BLaER1 (cell line): ENCODE results near the gene CD300H.

ENCODE experiments used
- H3K27ac ChIP-seq: shearing (Covaris generic); formaldehyde crosslinking; 2 replicates; pipeline ENCODE4 v1.8.1; 2022
- H3K27me3 ChIP-seq: shearing (Covaris generic); formaldehyde crosslinking; 2 replicates; pipeline ENCODE4 v1.8.1; 2022
- H3K36me3 ChIP-seq: shearing (Covaris generic); formaldehyde crosslinking; 2 replicates; pipeline ENCODE4 v1.8.1; 2022
- H3K4me1 ChIP-seq: shearing (Covaris generic); formaldehyde crosslinking; 2 replicates; pipeline ENCODE4 v1.8.1; 2022
- H3K4me2 ChIP-seq: shearing (Covaris generic); formaldehyde crosslinking; 2 replicates; pipeline ENCODE4 v1.8.1; 2022
- H3K4me3 ChIP-seq: shearing (Covaris generic); formaldehyde crosslinking; 2 replicates; pipeline ENCODE4 v1.8.1; 2022
- H3K9ac ChIP-seq: shearing (Covaris generic); formaldehyde crosslinking; 2 replicates; pipeline ENCODE4 v1.8.1; 2022
- H3K9me3 ChIP-seq: shearing (Covaris generic); formaldehyde crosslinking; 2 replicates; pipeline ENCODE4 v1.8.1; 2022
- H4K20me1 ChIP-seq: shearing (Covaris generic); formaldehyde crosslinking; 2 replicates; pipeline ENCODE4 v1.8.1; 2022
- Cebpa-rat ChIP-seq: shearing (Covaris generic); IDR thresholded peaks from 2 replicates; pipeline ENCODE4 v1.8.1; 2022

CD300H gene

DNA sequence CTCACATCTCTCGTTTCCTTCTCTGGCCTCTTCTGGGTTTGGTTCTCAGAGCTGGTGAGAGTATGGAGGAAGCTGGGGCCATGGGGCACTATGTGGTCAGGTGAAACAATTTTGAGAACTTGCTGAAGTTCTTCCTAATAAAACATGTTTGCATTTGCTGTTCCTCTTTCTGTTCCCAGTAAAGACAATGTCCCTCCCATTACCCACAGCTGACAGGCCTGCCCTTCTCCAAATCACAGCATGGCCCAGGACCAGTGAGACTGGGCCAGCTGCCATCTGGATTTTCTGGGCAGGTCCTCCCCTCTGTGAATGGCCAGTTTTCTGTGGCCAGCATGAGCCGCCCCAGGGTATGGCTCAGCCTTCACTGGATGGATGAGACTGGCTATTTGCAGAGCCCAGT is at the start of gene CD300H:
Gene CD300H (minus strand): TSS at position 113 of the 400 bp plus-strand sequence.
- H3K36me3 ChIP-seq: no peaks in the 10 kb centered on the region
- H4K20me1 ChIP-seq: no peaks in the 10 kb centered on the region
- no peaks in the 10 kb centered on the region for H3K27me3 ChIP-seq
- H3K27ac ChIP-seq: no peak within 1 kb of the TSS
- no peak for TF ChIP-seq Cebpa-rat
- no peak within 1 kb of the TSS for H3K4me3 ChIP-seq
- H3K4me1 ChIP-seq: no peaks in the 10 kb centered on the region
- H3K9ac ChIP-seq: no peak within 1 kb of the TSS
- no peaks in the 10 kb centered on the region for H3K9me3 ChIP-seq
- no peak within 1 kb of the TSS for H3K4me2 ChIP-seq

DNA sequence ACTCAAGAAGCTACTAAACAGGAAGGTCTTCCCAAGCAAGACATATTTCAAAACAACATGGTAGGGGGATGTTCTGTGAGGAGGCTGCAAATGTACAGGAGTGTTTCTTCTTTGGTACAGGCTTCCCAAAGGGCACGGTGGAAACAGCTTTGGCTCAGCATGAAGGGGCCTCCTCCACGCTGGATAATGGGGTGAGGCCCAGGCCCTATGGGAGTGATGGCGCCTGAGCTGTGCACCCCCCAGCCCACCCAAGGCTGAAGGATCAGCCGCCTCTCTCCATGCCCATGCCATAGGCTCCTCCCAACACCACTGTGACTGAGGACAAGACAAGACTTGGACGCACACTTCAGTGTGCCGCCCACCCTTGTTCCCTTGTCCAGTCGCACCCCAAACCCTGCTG is 49.4 kb upstream of the CD300H start:
- H3K36me3 ChIP-seq: no peaks in the 10 kb centered on the region
- H4K20me1 ChIP-seq: no peaks in the 10 kb centered on the region; the same call in 1 of the 2 replicates
- no peak for TF ChIP-seq Cebpa-rat
- H3K4me2 ChIP-seq: no peak overlapping the region
- H3K4me1 ChIP-seq: peaks cover 17% of the 10 kb centered on the region
- no peak overlapping the region for H3K9ac ChIP-seq
- no peaks in the 10 kb centered on the region for H3K9me3 ChIP-seq
- no peak overlapping the region for H3K27ac ChIP-seq
- H3K4me3 ChIP-seq: no peak overlapping the region
- peaks cover 8% of the 10 kb centered on the region; the same call in 1 of the 2 replicates for H3K27me3 ChIP-seq

DNA sequence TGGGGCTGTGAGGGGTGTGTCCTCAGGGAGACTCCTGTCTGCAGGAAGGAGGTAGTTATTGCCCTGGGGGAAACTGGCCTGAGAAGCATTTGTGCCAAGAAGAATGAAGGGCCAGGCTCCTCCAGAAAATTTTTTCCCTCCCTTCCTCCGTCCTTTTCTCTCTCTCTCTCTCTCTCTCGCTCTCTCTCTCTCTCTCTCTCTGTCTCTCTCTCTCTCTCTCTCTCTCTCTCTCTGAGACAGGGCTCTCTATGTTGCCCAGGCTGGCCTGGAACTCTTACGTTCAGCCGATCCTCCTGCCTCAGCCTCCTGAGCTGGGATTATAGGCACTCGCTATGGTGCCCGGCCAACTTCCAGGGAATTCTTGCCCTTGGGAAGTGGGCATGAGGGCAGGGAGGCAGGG is 44.7 kb upstream of the CD300H start:
- Histone ChIP-seq H3K4me2 (peak overlapping the region; percentile 73), H4K20me1 (no peaks in the 10 kb centered on the region; the same call in 1 of the 2 replicates), H3K9me3 (peaks cover 9% of the 10 kb centered on the region), H3K36me3 (no peaks in the 10 kb centered on the region), H3K4me1 (peaks cover 26% of the 10 kb centered on the region), H3K9ac (no peak overlapping the region), H3K27ac (no peak overlapping the region), H3K27me3 (peaks cover 15% of the 10 kb centered on the region), H3K4me3 (no peak overlapping the region)
- no peak for TF ChIP-seq Cebpa-rat

DNA sequence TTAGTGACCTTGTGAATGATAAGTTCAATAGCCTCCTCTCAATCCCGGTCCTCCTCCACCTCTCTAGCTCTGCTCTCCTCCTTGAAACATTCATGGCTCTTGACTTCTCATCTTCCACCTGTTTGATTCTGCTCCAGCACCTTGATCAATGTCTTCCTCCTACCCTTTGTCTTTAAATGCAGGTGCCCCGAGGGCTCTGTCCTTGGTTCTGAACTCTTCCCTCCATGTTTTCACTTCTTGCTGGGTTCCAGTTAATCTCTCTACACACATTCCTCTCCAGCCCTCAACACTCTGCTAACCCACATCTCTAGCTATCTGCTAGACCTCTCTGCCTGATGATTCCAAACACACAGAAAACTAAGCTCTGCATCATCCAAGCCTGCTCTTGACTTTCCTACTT is 42.8 kb upstream of the CD300H start:
- no peak overlapping the region for H3K9ac ChIP-seq
- peaks cover 45% of the 10 kb centered on the region for H3K4me1 ChIP-seq
- peaks cover 34% of the 10 kb centered on the region for H3K27me3 ChIP-seq
- TF ChIP-seq Cebpa-rat: no peak
- no peak overlapping the region for H3K27ac ChIP-seq
- peaks cover 1% of the 10 kb centered on the region; the same call in 1 of the 2 replicates for H4K20me1 ChIP-seq
- H3K4me3 ChIP-seq: no peak overlapping the region
- H3K4me2 ChIP-seq: no peak overlapping the region
- no peaks in the 10 kb centered on the region for H3K36me3 ChIP-seq
- H3K9me3 ChIP-seq: peaks cover 15% of the 10 kb centered on the region

DNA sequence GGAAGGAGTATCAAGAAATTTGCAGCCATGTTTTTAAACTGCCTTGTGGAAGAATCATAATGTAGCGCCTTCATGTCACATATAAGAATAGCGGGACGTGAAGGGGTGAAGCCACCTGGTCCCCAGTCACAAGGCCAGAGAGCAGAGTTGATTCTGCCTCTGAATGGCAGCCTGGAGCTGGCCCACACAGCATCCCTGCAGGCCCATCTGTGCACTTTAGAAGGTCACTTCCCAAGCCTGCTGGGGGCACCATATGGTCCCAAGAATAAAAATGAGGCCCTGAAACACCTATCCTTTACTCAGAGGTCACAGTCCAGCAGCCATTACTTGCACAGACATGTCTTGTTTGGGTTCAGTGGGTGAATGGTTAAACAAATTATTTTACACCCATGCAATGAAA is 41.2 kb upstream of the CD300H start:
- H4K20me1 ChIP-seq: peaks cover 17% of the 10 kb centered on the region
- no peak overlapping the region for H3K27ac ChIP-seq

DNA sequence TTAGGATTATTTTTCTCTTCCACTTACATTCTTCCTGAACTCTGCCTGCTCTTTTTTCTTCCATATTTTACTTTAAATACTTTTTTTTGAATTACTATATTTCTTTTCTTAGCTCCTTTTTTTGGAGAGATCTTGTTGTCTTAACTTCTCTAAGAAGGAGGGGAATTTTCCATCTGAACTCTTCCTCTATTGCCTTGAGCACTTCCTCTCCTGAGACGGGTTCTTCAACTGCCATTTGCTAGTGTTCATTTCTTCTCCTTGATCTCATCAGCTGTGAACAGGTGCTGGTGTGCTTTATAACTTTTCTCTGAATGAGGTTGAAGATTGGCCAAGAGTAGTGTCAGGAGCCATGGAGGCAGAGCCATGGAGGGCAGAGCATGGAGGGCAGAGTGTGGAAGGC is 39.9 kb upstream of the CD300H start:
- H3K4me3 ChIP-seq: no peak overlapping the region
- peaks cover 62% of the 10 kb centered on the region for H3K4me1 ChIP-seq
- peaks cover 46% of the 10 kb centered on the region for H3K27me3 ChIP-seq
- TF ChIP-seq Cebpa-rat: no peak
- H3K4me2 ChIP-seq: peak overlapping the region; percentile 22; the same call in 1 of the 2 replicates
- peaks cover 15% of the 10 kb centered on the region for H3K9me3 ChIP-seq
- no peak overlapping the region for H3K27ac ChIP-seq
- no peaks in the 10 kb centered on the region for H3K36me3 ChIP-seq
- no peak overlapping the region for H3K9ac ChIP-seq
- peaks cover 30% of the 10 kb centered on the region for H4K20me1 ChIP-seq

More for the DNA sequence above, 41.2 kb upstream of the CD300H start:
- H3K4me3 ChIP-seq: no peak overlapping the region
- TF ChIP-seq Cebpa-rat: no peak
- H3K4me1 ChIP-seq: peaks cover 61% of the 10 kb centered on the region
- H3K9ac ChIP-seq: no peak overlapping the region
- H3K9me3 ChIP-seq: peaks cover 15% of the 10 kb centered on the region
- no peak overlapping the region for H3K4me2 ChIP-seq
- no peaks in the 10 kb centered on the region for H3K36me3 ChIP-seq
- H3K27me3 ChIP-seq: peaks cover 38% of the 10 kb centered on the region

DNA sequence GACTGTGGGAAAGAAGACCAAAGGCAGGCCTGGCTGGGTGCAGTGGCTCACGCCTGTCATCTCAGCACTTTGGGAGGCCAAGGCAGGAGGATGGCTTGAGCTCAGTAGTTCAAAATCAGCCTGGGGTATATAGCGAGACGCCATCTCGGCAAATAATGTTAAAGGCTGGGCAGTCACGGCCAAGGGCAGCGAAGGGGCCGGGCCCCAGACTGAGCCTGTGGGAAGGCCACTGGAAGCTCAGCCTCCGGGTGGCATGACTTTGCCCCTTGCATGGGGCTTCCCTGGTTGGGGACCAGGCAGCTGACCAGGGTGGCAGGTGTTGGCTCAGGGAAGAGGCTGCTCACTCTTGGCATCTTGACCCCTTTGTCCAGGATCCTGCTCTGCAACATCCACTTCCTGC is 38.7 kb upstream of the CD300H start:
- peaks cover 30% of the 10 kb centered on the region for H4K20me1 ChIP-seq
- no peak for TF ChIP-seq Cebpa-rat
- peaks cover 44% of the 10 kb centered on the region for H3K27me3 ChIP-seq
- peaks cover 15% of the 10 kb centered on the region for H3K9me3 ChIP-seq
- H3K36me3 ChIP-seq: no peaks in the 10 kb centered on the region
- no peak overlapping the region for H3K4me3 ChIP-seq
- H3K9ac ChIP-seq: no peak overlapping the region
- H3K27ac ChIP-seq: no peak overlapping the region
- peaks cover 64% of the 10 kb centered on the region for H3K4me1 ChIP-seq
- H3K4me2 ChIP-seq: peak overlapping the region; percentile 29; the same call in 1 of the 2 replicates

DNA sequence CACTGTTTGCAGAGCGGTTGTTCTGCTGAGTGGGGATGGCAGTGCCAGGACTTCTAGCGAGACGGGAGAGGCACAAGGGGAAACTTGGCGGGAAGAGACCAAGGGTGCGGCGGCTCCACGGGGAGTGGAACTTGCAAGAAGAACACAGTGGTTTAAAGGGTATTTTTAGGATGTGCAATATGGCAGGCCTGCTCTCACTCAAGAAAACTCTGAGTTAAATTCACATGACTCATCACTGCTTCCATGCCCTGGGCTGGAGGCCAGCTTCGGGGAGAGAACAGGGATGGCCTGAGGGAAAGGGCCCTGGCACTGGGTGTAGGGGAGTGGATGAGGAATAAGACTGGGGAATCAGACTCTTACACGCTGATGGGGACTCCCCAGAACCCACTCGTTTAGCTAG is 38.1 kb upstream of the CD300H start:
- no peak overlapping the region for H3K9ac ChIP-seq
- H4K20me1 ChIP-seq: peaks cover 30% of the 10 kb centered on the region
- H3K4me3 ChIP-seq: no peak overlapping the region
- peaks cover 68% of the 10 kb centered on the region for H3K4me1 ChIP-seq
- H3K27me3 ChIP-seq: peaks cover 44% of the 10 kb centered on the region
- peak overlapping the region; percentile 80 for H3K4me2 ChIP-seq
- H3K27ac ChIP-seq: no peak overlapping the region
- no peak for TF ChIP-seq Cebpa-rat
- H3K36me3 ChIP-seq: no peaks in the 10 kb centered on the region
- H3K9me3 ChIP-seq: peaks cover 15% of the 10 kb centered on the region

DNA sequence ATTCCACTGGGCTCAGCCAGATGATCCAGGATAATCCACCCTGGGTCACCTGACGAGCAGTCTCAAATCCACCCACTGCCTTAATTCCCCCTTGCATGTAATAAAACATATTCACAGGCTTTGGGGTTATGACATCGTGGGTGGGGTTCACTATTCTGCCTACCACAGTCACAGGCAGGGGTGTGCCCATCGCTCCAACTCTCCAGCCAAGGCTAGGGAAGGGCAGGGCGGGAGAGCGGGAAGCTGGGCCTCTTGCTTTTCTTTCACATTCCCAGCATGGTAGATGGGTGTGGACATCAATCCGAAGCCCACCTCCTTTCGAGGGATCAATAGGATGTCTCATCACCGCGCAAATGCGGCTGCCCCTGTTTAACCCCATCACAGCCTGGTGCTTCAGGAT is 37.5 kb upstream of the CD300H start:
- Histone ChIP-seq H3K27me3 (peaks cover 44% of the 10 kb centered on the region), H3K4me2 (peak overlapping the region; percentile 80), H3K27ac (no peak overlapping the region)

DNA sequence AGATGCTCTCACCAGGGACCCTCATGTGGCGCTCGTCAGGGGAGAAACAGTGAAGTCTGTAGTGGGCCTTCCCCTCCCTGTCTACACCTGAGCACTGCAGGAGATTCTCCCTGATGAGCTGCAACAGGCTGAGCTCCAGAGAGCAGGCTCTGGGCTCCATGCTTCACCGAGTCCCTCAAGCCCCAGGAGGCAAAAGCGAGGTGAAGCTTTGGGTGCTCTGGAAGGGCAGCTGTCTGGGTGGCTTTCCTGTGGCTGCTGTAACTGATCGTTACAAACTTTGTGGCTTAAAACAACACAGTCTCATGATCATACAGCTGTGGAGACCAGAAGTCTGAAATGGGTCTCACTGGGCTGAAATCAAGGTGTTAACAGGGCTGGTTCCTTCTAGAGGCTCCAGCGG is 36.9 kb upstream of the CD300H start:
- Histone ChIP-seq H3K4me2 (peak overlapping the region; percentile 80), H3K27me3 (peaks cover 44% of the 10 kb centered on the region), H3K27ac (peak overlapping the region; percentile 51; the same call in 1 of the 2 replicates), H3K4me1 (peaks cover 79% of the 10 kb centered on the region), H3K36me3 (no peaks in the 10 kb centered on the region), H4K20me1 (peaks cover 34% of the 10 kb centered on the region), H3K9me3 (peaks cover 15% of the 10 kb centered on the region), H3K4me3 (no peak overlapping the region), H3K9ac (no peak overlapping the region)
- TF ChIP-seq Cebpa-rat: no peak

More for the DNA sequence above, 37.5 kb upstream of the CD300H start:
- Histone ChIP-seq H3K4me3 (no peak overlapping the region), H3K9ac (no peak overlapping the region), H3K36me3 (no peaks in the 10 kb centered on the region), H4K20me1 (peaks cover 30% of the 10 kb centered on the region), H3K9me3 (peaks cover 15% of the 10 kb centered on the region), H3K4me1 (peaks cover 73% of the 10 kb centered on the region)
- no peak for TF ChIP-seq Cebpa-rat

DNA sequence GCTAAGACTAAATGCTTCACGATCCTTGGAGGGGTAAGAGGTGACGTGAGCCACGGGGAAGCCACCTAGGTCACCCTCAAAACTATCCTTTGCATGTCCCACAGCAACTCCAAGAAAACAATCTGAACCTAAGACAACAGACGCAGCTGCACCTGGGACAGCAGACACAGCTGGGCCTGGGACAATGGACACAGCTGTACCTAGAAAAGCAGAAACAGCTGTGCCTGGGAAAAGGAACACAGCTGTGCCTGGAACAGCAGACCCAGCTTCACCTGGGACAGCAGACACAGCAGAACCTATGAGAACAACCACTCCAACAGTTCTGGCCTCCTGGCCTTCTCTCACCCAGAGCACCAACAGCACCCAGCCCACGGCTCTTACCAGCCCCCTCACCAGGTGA is 36.4 kb upstream of the CD300H start:
- Histone ChIP-seq H3K27me3 (peaks cover 44% of the 10 kb centered on the region), H3K27ac (peak overlapping the region; percentile 51; the same call in 1 of the 2 replicates), H4K20me1 (peaks cover 38% of the 10 kb centered on the region), H3K4me2 (peak overlapping the region; percentile 80), H3K9ac (no peak overlapping the region), H3K36me3 (no peaks in the 10 kb centered on the region), H3K9me3 (peaks cover 15% of the 10 kb centered on the region), H3K4me3 (no peak overlapping the region), H3K4me1 (peaks cover 84% of the 10 kb centered on the region)
- TF ChIP-seq Cebpa-rat: no peak
